Progenitor cell of endocrine pancreas (in vitro differentiated cells): ENCODE measurements around the gene KCNMB2. TPM values are rescaled to one million over a fixed set of nuclear protein-coding genes. Genes with fewer than 3 reads are reported as not detected.

Experiments used
- DNase-seq: peaks from one replicate; pipeline ENCODE4 v3.0.0; 2021; ENCODE audit warnings: low spot score; ENCODE audit not compliant: unreplicated experiment
- H3K27ac Mint-ChIP-seq: 2 replicates; pipeline ENCODE4 v1.8.0; 2021; ENCODE audit warnings: mild to moderate bottlenecking, moderate library complexity, mixed read lengths
- H3K27me3 Mint-ChIP-seq: 2 replicates; pipeline ENCODE4 v1.8.0; 2021; ENCODE audit warnings: mixed read lengths
- H3K36me3 Mint-ChIP-seq: 2 replicates; pipeline ENCODE4 v1.8.0; 2022; ENCODE audit warnings: mixed read lengths; ENCODE audit not compliant: insufficient read depth
- H3K4me1 Mint-ChIP-seq: 2 replicates; pipeline ENCODE4 v1.8.0; 2021; ENCODE audit warnings: low read depth, mixed read lengths
- H3K4me3 Mint-ChIP-seq: 2 replicates; pipeline ENCODE4 v1.8.0; 2021; ENCODE audit warnings: low read depth, mild to moderate bottlenecking, moderate library complexity, mixed read lengths
- H3K9me3 Mint-ChIP-seq: 2 replicates; pipeline ENCODE4 v1.8.0; 2021; ENCODE audit warnings: low read depth, mixed read lengths
- CTCF ChIP-seq: fragments of 200-600 bp; sonication (generic); IDR thresholded peaks from one replicate; pipeline ENCODE4 v1.5.0; 2021; ENCODE audit warnings: antibody characterized with exemption, mild to moderate bottlenecking; ENCODE audit not compliant: unreplicated experiment
- total RNA-seq: library from RNA; stranded (reverse); gene quantifications from 2 replicates; pipeline ENCODE4 v1.2.1, GENCODE V29; 2021

Gene KCNMB2
- total RNA-seq, 1 donor from 2014 or later, result not detected

DNA sequence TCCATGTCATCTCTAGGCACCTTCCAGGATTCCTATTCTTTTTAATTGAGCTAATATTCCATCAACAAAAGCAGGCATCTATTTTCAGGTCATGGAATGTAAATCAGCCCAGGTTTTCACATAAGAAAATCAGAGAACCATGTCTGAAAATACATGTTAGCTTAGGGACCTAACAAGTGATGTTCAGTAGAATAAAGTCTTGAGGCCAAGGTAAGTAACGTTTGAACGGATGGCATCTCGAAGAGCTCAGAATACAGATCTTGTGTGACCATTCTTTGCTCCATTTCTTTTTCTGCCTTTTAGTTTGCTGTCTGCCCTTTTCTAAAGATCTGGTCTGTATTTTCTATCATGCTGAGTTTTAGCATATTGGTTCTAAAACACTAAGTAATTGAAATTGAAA lies 16.5 kb upstream of the KCNMB2 start:
- H3K9me3 Mint-ChIP-seq, result no peaks in the 10 kb centered on the region
- no peaks in the 10 kb centered on the region for H3K36me3 Mint-ChIP-seq
- H3K4me3 Mint-ChIP-seq, result no peak overlapping the region
- peaks cover 13% of the 10 kb centered on the region for H3K4me1 Mint-ChIP-seq
- no peak overlapping the region for H3K27ac Mint-ChIP-seq
- no peak for TF ChIP-seq CTCF
- no peak for DNase-seq
- peaks cover 5% of the 10 kb centered on the region for H3K27me3 Mint-ChIP-seq

- no peak for TF ChIP-seq CTCF
- H3K9me3 Mint-ChIP-seq, result no peaks in the 10 kb centered on the region
- no peak overlapping the region for H3K4me3 Mint-ChIP-seq
- no peaks in the 10 kb centered on the region for H3K36me3 Mint-ChIP-seq
- peaks cover 18% of the 10 kb centered on the region for H3K4me1 Mint-ChIP-seq
- H3K27ac Mint-ChIP-seq, result no peak overlapping the region
- H3K27me3 Mint-ChIP-seq, result peaks cover 5% of the 10 kb centered on the region
- no peak for DNase-seq
These were observed 15.8 kb upstream of the KCNMB2 start for GRCh38 chr3:178520451-178520850.

DNA sequence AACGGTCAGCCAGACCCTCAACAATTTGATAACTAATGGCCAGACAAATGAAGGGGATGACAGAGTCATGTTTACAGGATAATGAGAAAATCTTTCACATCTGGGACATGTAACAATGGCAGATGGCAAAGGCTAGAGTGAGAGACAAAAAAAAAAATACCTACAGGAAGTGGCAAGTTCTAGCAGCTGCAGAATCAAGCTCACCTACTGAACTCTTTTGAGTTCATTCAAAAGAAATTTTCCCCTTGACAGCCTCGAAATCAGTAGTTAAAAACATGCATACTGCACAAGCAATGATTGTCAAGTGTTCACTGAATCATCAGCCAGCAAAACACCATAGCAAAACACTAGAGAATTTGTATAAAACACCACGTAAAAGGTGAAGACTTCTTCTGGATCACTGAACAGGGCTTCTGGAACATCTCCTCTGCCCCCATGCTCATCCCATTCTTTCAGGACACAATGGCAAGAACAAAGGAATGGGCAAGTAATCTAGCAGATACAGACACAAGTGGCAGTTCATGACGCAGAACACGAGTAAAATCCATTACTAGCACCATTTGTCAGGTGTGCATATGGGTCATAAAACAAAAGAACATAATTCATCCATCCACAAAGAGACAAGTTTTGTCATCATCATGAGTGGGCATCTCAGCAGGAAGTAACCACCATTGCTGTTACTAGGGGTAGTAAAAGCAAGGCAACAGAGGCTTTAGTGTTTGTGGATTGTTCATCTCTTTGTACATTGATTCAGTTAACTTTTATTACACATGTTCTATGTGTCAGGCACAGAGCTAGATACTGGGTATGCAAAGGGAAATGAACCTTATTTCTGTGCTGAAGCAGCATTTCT lies 13.8 kb upstream of the KCNMB2 start:
- Mint-ChIP-seq H3K36me3 (no peaks in the 10 kb centered on the region), H3K4me1 (peaks cover 15% of the 10 kb centered on the region), H3K9me3 (no peaks in the 10 kb centered on the region), H3K27ac (no peak overlapping the region), H3K4me3 (no peak overlapping the region), H3K27me3 (peaks cover 5% of the 10 kb centered on the region)
- no peak for TF ChIP-seq CTCF
- DNase-seq, result no peak

DNA sequence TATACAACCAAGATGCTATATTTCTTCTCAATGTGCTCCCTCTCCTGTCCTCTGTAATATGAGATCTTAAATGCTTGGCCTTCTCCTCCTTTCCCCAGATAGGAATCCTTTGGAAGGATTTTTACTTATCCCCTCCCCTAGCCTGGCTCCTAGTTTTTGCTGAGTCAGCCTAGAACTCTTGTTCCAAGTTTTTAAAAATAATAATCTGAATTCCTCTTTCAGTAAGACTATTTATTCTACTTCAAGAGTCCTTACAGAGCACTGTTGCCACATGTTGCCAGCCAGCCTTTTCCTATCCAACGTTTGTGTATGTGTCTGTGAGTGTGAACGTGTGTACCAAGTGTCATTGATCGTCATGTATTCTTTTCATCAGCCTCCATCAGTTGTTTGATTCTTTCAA lies 11.0 kb upstream of the KCNMB2 start:
- Mint-ChIP-seq H3K9me3 (no peaks in the 10 kb centered on the region), H3K4me1 (peaks cover 8% of the 10 kb centered on the region), H3K27me3 (peaks cover 14% of the 10 kb centered on the region), H3K4me3 (no peak overlapping the region), H3K27ac (no peak overlapping the region), H3K36me3 (no peaks in the 10 kb centered on the region)
- no peak for TF ChIP-seq CTCF
- no peak for DNase-seq

DNA sequence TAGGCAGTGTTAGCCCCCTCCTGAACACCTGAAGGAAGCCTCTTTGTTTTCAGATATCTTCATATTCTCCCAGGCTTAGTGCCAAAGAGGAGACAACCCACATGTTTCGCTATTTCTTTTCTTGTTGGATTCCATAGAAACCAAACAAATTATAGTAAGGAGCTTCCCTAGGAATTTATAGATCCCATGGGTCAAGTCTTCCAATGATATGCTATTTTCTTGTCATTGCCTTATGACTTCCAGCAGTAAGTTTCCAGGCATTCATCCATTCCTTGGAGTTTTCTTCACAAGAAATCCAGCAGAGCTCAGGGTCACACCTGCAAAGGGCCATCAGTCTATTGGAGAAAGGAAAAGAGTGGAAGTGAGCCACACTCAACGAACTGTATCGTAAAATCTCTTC lies 9.9 kb upstream of the KCNMB2 start:
- peaks cover 14% of the 10 kb centered on the region for H3K27me3 Mint-ChIP-seq
- peaks cover 4% of the 10 kb centered on the region for H3K9me3 Mint-ChIP-seq
- H3K4me3 Mint-ChIP-seq, result no peak overlapping the region
- TF ChIP-seq CTCF, result no peak
- peaks cover 8% of the 10 kb centered on the region for H3K4me1 Mint-ChIP-seq
- H3K27ac Mint-ChIP-seq, result no peak overlapping the region
- no peaks in the 10 kb centered on the region for H3K36me3 Mint-ChIP-seq
- no peak for DNase-seq
